HepG2 (cell line): ENCODE measurements around the gene RBL1. TPM values are rescaled to one million over a fixed set of nuclear protein-coding genes. Genes with fewer than 3 reads are reported as not detected.
"Not testable (repeated sequence)": the region's sequence is repeated elsewhere in the genome, so short reads cannot be mapped to it uniquely, and the experiment has no call there.

Experiments used
- ATAC-seq: fragments of 200-7000 bp; cut with Tn5 transposase; 3 replicates; pipeline ENCODE4 v1.9.1; 2020; ENCODE audit warnings: mild to moderate bottlenecking, moderate library complexity
- BruUV-seq: library from RNA; stranded (reverse); fragments of 400-500 nt; replicated peaks from 2 replicates; lab custom pipeline; 2021; lab: Mats Ljungman, UMichigan
- CTCF ChIA-PET: fragments of 300-600 bp; formaldehyde crosslinking; extraction: SDS; loops from one replicate; lab custom pipeline; 2021; ENCODE audit warnings: low total read pairs, inconsistent platforms, low intra/inter-chr PET ratio; lab: Yijun Ruan, JAX
- POLR2A ChIA-PET: fragments of 350-600 bp; sonication (Branson Sonifier 250); formaldehyde crosslinking; loops from one replicate; lab custom pipeline; 2020; ENCODE audit warnings: antibody characterized with exemption, inconsistent platforms; lab: Yijun Ruan, JAX
- DNase-seq: peaks from one replicate; pipeline ENCODE4 v3.0.0-alpha.2; 2015; ENCODE audit warnings: low spot score
- FAIRE-seq: peaks from 3 replicates; lab custom pipeline; 2011; peaks lifted over from hg19 to GRCh38; lab: Jason Lieb, UNC
- H2AFZ ChIP-seq: one replicate; pipeline ENCODE4 v1.6.1; 2011; ENCODE audit warnings: low read length, inconsistent platforms
- H3K27ac ChIP-seq: fragments of 300-600 bp; 3 replicates; pipeline ENCODE4 v1.8.0; 2011; ENCODE audit warnings: mixed run types, mild to moderate bottlenecking, mixed read lengths, low read length, inconsistent platforms; ENCODE audit not compliant: insufficient read depth; ENCODE audit errors: extremely low read length
- H3K27me3 ChIP-seq, 2 experiments: fragments of 200-600 bp in 1 of 2; 2 replicates in 1 of 2; 3 replicates in 1 of 2; pipeline versions ENCODE4 v1.6.0 to v1.8.0; 2011; ENCODE audit warnings: low read length in 2 of 2, mild to moderate bottlenecking in 2 of 2, moderate library complexity in 2 of 2, inconsistent platforms in 1 of 2; ENCODE audit not compliant: insufficient read depth in 2 of 2, control insufficient read depth in 1 of 2
- H3K36me3 ChIP-seq, 2 experiments: fragments of 200-600 bp in 1 of 2; replicated peaks in 1 of 2; 2 replicates in 1 of 2; 3 replicates in 1 of 2; pipeline versions ENCODE4 v1.5.1 to v1.8.0; 2011; ENCODE audit warnings: low read length in 2 of 2, inconsistent platforms in 1 of 2; ENCODE audit not compliant: insufficient read depth in 2 of 2, control insufficient read depth in 1 of 2
- H3K4me1 ChIP-seq: 2 replicates; pipeline ENCODE4 v1.5.1; 2012; ENCODE audit warnings: low read length, inconsistent platforms; ENCODE audit not compliant: insufficient read depth
- H3K4me2 ChIP-seq: 2 replicates; pipeline ENCODE4 v1.6.0; 2011; ENCODE audit warnings: low read depth, low read length, inconsistent platforms
- H3K4me3 ChIP-seq, 3 experiments: fragments of 200-600 bp in 1 of 3; sonication (generic), shearing (Covaris generic) in 1 of 3; replicated peaks in 1 of 3; 2 replicates each; pipeline ENCODE4 v1.5.1; 2011 to 2016; ENCODE audit warnings: low read length in 3 of 3, inconsistent platforms in 2 of 3, low read depth in 2 of 3, mild to moderate bottlenecking in 2 of 3, control low read depth in 1 of 3, mixed read lengths in 1 of 3; ENCODE audit not compliant: insufficient read depth in 1 of 3
- H3K79me2 ChIP-seq: one replicate; pipeline ENCODE4 v1.6.1; 2011; ENCODE audit warnings: low read length, inconsistent platforms; ENCODE audit not compliant: insufficient read depth
- H3K9ac ChIP-seq: 2 replicates; pipeline ENCODE4 v1.6.0; 2011; ENCODE audit warnings: mild to moderate bottlenecking, low read depth, low read length, inconsistent platforms; ENCODE audit not compliant: insufficient read depth
- H3K9me3 ChIP-seq: 2 replicates; pipeline ENCODE4 v1.5.1; 2012; ENCODE audit warnings: mild to moderate bottlenecking, low read length
- H4K20me1 ChIP-seq: 2 replicates; pipeline ENCODE4 v1.6.0; 2011; ENCODE audit warnings: inconsistent platforms, mild to moderate bottlenecking, low read length, moderate library complexity; ENCODE audit not compliant: insufficient read depth
- ZNF362 ChIP-seq: sonication (generic); formaldehyde crosslinking; IDR thresholded peaks from 2 replicates; pipeline ENCODE4 v1.4.0; 2020; ENCODE audit warnings: missing genetic modification reagents, mild to moderate bottlenecking, borderline replicate concordance
- ZNF761 ChIP-seq: sonication (generic); formaldehyde crosslinking; conservative IDR thresholded peaks from 2 replicates; pipeline ENCODE4 v1.4.0; 2020; ENCODE audit warnings: mild to moderate bottlenecking, missing genetic modification reagents
- WGBS: methylation state at CpG from one replicate; pipeline ENCODE4 v1.1.6; 2017; ENCODE audit warnings: low lambda C conversion rate; 5-methylcytosine and 5-hydroxymethylcytosine counted together
- in situ Hi-C: cut with HindIII; loops from 2 replicates; pipeline ENCODE4 v1.10.0; 2017; ENCODE audit warnings: low pct_unique_long_range_greater_than_20kb; ENCODE audit not compliant: extremely low pct_ligation_motif_present
- intact Hi-C: fragments of 100-400 bp; cut with micrococcal nuclease; formaldehyde crosslinking; loops from one replicate; pipeline ENCODE4 v1.10.0; 2022; ENCODE audit not compliant: unreplicated experiment
- polyA plus RNA-seq, 8 experiments: library from polyadenylated mRNA; depleted of rRNA in 3 of 8; stranded (reverse) in 7 of 8; unstranded in 1 of 8; fragments of >200 nt; fragmentation: Illumina TruSeq in 4 of 8; extraction: Trizol in 4 of 8; gene quantifications; 2 replicates each; pipeline versions ENCODE4 v1.2.1 to v1.2.3, GENCODE V29; 2011 to 2016; ENCODE audit warnings: low read depth in 4 of 8, missing spikeins in 1 of 8, mixed read lengths in 1 of 8; ENCODE audit not compliant: insufficient read depth in 1 of 8
- total RNA-seq, 5 experiments: library from RNA; depleted of rRNA; stranded (reverse); fragments of >200 nt; fragmentation: Illumina TruSeq; extraction: Trizol; gene quantifications; 2 replicates each; pipeline ENCODE4 v1.2.3, GENCODE V29; 2016; ENCODE audit warnings: low read depth in 1 of 5

Gene RBL1
- total and polyA plus RNA-seq, 2 of the 13 experiments (the other 11 are each of a cell fraction or from before 2014, with no cell fraction given) = 6.0 to 27.5 TPM

GRCh38 chr20:36966965-36967364 is 128.8 kb downstream of the RBL1 start:
- FAIRE-seq = not testable (repeated sequence)

GRCh38 chr20:36962354-36962941 is 133.3 kb downstream of the RBL1 start:
- POLR2A ChIA-PET, in situ Hi-C loops, FAIRE-seq, DNase-seq, CTCF ChIA-PET, H3K36me3 ChIP-seq, H3K27ac ChIP-seq, intact Hi-C loops, ATAC-seq, H3K27me3 ChIP-seq, H3K4me2 ChIP-seq, H3K9ac ChIP-seq, H4K20me1 ChIP-seq, H3K4me3 ChIP-seq, H2AFZ ChIP-seq, H3K79me2 ChIP-seq, BruUV-seq: not testable (repeated sequence)
- peaks cover 46% of the 10 kb centered on the region for H3K4me1 ChIP-seq
- peak; percentile 100 for TF ChIP-seq ZNF761
- H3K9me3 ChIP-seq = peaks cover 16% of the 10 kb centered on the region
- WGBS = 60% methylated on average over 9 of the region's 9 CpGs

More at GRCh38 chr20:36966965-36967364, 128.8 kb downstream of the RBL1 start:
- intact Hi-C loops, POLR2A ChIA-PET, H3K4me2 ChIP-seq, H3K27ac ChIP-seq, H3K36me3 ChIP-seq, CTCF ChIA-PET, H3K79me2 ChIP-seq, in situ Hi-C loops, H3K27me3 ChIP-seq, BruUV-seq, H3K9ac ChIP-seq, H2AFZ ChIP-seq, H3K4me3 ChIP-seq, H4K20me1 ChIP-seq, DNase-seq: not testable (repeated sequence)
- Histone ChIP-seq H3K4me1 (peaks cover 33% of the 10 kb centered on the region), H3K9me3 (peaks cover 13% of the 10 kb centered on the region)
- peak; percentile 67 for ATAC-seq
- WGBS = 58% methylated on average over 3 of the region's 3 CpGs
- 0 out of 2 replicates have a peak, but pooled peaks have one; percentile 15 for TF ChIP-seq ZNF362 (CRISPR knock-in tag)
